Left ventricle myocardium inferior (tissue), 1 donor: Measurements from ENCODE around the gene RIPOR2. TPM values are rescaled to one million over a fixed set of nuclear protein-coding genes. Genes with fewer than 3 reads are reported as not detected.

ENCODE experiments used
- DNase-seq: peaks from one replicate; pipeline ENCODE4 v3.0.0-alpha.2; 2020
- H3K27ac ChIP-seq: fragments of 200-600 bp; replicated peaks from 2 replicates; pipeline ENCODE4 v1.8.0; 2021
- H3K27me3 ChIP-seq: fragments of 200-600 bp; 2 replicates; pipeline ENCODE4 v1.8.0; 2021; ENCODE audit warnings: low read depth
- H3K36me3 ChIP-seq: fragments of 200-600 bp; 2 replicates; pipeline ENCODE4 v1.8.0; 2021
- H3K4me1 ChIP-seq: fragments of 200-600 bp; 2 replicates; pipeline ENCODE4 v1.8.0; 2021
- H3K4me3 ChIP-seq: fragments of 200-600 bp; 2 replicates; pipeline ENCODE4 v1.8.0; 2021; ENCODE audit warnings: mild to moderate bottlenecking, moderate library complexity
- H3K9me3 ChIP-seq: fragments of 200-600 bp; replicated peaks from 2 replicates; pipeline ENCODE4 v1.8.0; 2021
- intact Hi-C: fragments of 100-400 bp; cut with micrococcal nuclease; formaldehyde crosslinking; loops from one replicate; pipeline ENCODE4 v1.11.0; 2022
- total RNA-seq: library from RNA; stranded (reverse); fragmentation: NEBNext Ultra II Directional; extraction: Animal tissue kit (Norgen Biotek cat#: 25700); gene quantifications from one replicate; pipeline ENCODE4 v1.2.1, GENCODE V29; 2021
- TF ChIP-seq, protein P1 (sequence below): fragments of 200-600 bp; IDR thresholded peaks from 2 replicates; pipeline ENCODE4 v1.8.0; 2021; ENCODE audit warnings: antibody characterized with exemption, mild to moderate bottlenecking, borderline replicate concordance
- donor health status: DM: no; HTN: yes; CAD: no; lungs with severe emphysema.

RIPOR2 gene
- total RNA-seq, 1 donor from 2014 or later, result 3.1 TPM

DNA sequence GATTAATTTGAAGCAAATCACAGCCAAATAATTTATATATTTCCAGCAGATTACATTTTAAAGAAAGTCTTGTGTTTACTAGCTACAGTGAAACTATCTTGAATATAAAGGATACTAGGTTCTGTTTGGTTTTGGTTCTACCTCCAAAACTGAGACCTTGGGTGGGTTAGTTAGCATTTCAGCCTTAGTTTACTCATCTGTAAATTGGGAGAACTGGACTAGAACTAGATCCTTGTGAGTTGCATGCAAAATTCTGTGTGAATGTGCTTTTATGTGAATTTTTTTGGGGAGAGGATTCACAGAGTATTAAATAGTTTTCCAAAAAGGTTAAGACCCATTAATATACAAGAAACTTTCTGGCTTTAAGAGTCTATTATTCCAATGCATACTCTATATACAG is 156.9 kb downstream of the RIPOR2 start:
- Histone ChIP-seq H3K27me3 (no peaks in the 10 kb centered on the region), H3K27ac (no peak overlapping the region), H3K9me3 (no peaks in the 10 kb centered on the region), H3K4me3 (no peak overlapping the region), H3K4me1 (peaks cover 35% of the 10 kb centered on the region), H3K36me3 (peaks cover 18% of the 10 kb centered on the region)
- no peak for DNase-seq
- intact Hi-C loops, result no loop called here
- TF ChIP-seq, protein P1, sequence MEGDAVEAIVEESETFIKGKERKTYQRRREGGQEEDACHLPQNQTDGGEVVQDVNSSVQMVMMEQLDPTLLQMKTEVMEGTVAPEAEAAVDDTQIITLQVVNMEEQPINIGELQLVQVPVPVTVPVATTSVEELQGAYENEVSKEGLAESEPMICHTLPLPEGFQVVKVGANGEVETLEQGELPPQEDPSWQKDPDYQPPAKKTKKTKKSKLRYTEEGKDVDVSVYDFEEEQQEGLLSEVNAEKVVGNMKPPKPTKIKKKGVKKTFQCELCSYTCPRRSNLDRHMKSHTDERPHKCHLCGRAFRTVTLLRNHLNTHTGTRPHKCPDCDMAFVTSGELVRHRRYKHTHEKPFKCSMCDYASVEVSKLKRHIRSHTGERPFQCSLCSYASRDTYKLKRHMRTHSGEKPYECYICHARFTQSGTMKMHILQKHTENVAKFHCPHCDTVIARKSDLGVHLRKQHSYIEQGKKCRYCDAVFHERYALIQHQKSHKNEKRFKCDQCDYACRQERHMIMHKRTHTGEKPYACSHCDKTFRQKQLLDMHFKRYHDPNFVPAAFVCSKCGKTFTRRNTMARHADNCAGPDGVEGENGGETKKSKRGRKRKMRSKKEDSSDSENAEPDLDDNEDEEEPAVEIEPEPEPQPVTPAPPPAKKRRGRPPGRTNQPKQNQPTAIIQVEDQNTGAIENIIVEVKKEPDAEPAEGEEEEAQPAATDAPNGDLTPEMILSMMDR, result no peak

GRCh38 chr6:24778121-24778520 is 157.6 kb downstream of the RIPOR2 start:
- TF ChIP-seq, protein P1, result no peak
- no peak for DNase-seq
- H3K36me3 ChIP-seq, result peaks cover 16% of the 10 kb centered on the region
- no peaks in the 10 kb centered on the region for H3K27me3 ChIP-seq
- intact Hi-C loops, result no loop called here
- H3K9me3 ChIP-seq, result no peaks in the 10 kb centered on the region
- no peak overlapping the region for H3K4me3 ChIP-seq
- peaks cover 35% of the 10 kb centered on the region for H3K4me1 ChIP-seq
- no peak overlapping the region for H3K27ac ChIP-seq

DNA sequence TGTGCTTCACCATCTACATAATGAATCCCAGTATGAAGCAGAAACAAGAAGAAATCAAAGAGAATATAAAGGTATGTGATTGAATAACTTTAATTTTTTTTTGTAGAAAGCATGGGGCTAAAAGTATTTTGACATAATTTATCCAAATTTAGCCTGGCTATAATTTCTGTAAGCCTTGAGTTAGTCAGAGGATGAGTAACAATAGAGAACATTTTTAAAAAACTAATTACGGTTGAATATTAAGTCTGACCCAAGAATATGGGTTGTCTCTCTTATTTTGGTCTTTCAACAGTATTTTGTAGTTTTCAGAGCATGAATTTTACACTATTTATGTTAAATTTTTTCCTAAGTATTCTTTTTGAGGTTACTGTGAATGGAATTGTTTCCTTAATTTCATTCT is 158.5 kb downstream of the RIPOR2 start:
- intact Hi-C loops, result no loop called here
- DNase-seq, result no peak
- H3K27me3 ChIP-seq, result no peaks in the 10 kb centered on the region
- TF ChIP-seq, protein P1, result no peak
- H3K27ac ChIP-seq, result no peak overlapping the region
- H3K9me3 ChIP-seq, result no peaks in the 10 kb centered on the region
- H3K4me3 ChIP-seq, result no peak overlapping the region
- peaks cover 35% of the 10 kb centered on the region for H3K4me1 ChIP-seq
- H3K36me3 ChIP-seq, result peaks cover 11% of the 10 kb centered on the region

- intact Hi-C loops, result no loop called here
- TF ChIP-seq, protein P1, result no peak
- Histone ChIP-seq H3K36me3 (no peaks in the 10 kb centered on the region), H3K27me3 (no peaks in the 10 kb centered on the region), H3K4me1 (peaks cover 35% of the 10 kb centered on the region), H3K9me3 (no peaks in the 10 kb centered on the region), H3K4me3 (peak overlapping the region; percentile 88), H3K27ac (peak overlapping the region; percentile 95)
- DNase-seq, result no peak
These were observed 160.2 kb downstream of the RIPOR2 start for GRCh38 chr6:24775520-24776058.

DNA sequence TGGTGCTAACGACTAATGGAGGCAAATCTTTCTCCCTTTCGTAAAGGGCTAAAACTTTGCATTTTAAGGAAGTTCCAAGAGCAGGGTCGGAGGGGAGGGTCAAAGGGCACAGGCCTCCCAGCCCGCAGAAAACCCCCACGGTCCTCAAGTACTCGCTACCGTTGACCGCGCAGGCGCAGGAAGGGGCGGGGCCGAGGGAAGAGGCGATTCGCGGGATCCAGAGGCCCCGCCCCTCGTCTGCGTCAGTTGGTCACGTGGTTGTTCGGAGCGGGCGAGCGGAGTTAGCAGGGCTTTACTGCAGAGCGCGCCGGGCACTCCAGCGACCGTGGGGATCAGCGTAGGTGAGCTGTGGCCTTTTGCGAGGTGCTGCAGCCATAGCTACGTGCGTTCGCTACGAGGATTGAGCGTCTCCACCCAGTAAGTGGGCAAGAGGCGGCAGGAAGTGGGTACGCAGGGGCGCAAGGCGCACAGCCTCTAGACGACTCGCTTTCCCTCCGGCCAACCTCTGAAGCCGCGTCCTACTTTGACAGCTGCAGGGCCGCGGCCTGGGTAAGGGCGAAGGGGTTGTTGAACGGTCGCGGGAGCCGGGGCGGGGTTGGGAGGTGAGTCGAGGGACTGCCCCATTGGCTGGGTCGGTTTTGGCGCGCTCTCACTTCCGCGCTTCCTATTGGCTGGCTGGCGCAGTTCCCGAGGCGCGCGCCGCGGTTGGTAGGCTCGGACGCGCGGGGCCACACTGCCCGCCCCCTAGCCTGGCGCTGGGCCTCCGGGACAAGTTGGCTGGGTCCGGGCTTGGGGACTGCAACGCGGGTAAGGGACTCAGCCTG is 160.9 kb downstream of the RIPOR2 start, which contains the start of gene GMNN:
Gene GMNN (plus strand): TSS at position 242 of the 824 bp plus-strand sequence. CDS start 2,310 bp downstream, outside the sequence.
- Histone ChIP-seq H3K36me3 (no peaks in the 10 kb centered on the region), H3K9me3 (no peaks in the 10 kb centered on the region), H3K27me3 (no peaks in the 10 kb centered on the region), H3K27ac (peak within 1 kb of the TSS; percentile 95), H3K4me3 (peak within 1 kb of the TSS; percentile 88), H3K4me1 (peaks cover 35% of the 10 kb centered on the region)
- intact Hi-C loops, result no loop called here
- DNase-seq, result peak; percentile 99
- TF ChIP-seq, protein P1, result no peak
